GM18861 (cell line): ENCODE results near the gene RIPK1.

Experiments
- ATAC-seq: cut with Tn5 transposase; IDR thresholded peaks from one replicate; pipeline ENCODE4 v1.9.1; 2021; ENCODE audit not compliant: unreplicated experiment

Gene RIPK1

GRCh38 chr6:3079682-3080081 is 11.4 kb downstream of the RIPK1 start:
- no peak for ATAC-seq

DNA sequence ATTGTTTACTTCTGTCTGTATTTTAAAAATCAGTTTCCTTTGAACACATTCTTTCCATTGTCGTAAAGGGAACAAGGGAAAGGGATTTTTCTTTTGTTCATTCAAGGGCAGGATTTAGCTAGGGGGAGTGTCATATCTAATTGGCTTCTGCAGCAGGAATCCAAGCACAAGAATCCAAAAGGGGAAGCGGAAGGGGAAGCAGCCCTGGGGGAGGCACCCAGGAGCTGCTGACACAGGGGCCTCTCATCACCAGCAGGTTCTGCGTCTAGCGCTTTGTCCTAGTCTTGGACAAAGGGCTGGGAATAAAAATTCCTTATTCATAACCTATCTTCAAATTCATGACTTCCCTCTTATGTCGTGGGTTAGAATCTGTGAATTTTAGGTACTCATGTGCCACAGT is 13.7 kb downstream of the RIPK1 start:
- no peak for ATAC-seq

- ATAC-seq = no peak
Measured at GRCh38 chr6:3085074-3085473, 16.8 kb downstream of the RIPK1 start.

DNA sequence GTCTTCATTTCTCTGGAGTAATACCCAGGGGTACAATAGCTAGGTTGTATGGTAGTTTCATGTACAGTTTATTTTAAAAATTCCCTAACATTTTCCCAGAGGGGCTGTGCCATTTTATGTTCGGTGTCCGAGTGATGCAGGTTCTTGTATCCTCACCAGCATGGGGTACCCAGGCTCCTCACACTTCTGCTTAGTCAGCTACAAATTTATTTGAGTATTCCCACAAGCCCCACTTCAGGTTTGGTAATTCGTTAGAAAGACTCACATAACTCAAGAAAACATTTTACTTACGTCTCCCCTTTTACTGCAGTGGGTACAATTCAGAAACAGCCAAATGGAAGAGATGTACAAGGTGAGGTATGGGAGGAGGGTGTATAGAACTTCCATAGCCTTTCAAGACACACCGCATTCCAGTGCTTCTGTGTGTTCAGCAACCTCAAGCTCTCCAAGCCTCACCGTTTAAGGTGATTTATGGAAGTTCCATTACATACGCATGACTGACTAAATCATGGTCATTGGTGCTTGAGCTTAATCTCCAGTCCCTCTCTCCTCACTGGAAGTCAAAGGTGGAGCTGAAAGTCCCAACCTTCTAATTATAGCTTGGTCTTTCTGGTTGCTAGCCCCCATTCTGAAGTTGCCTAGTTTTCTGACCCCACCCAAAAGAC is 18.1 kb downstream of the RIPK1 start:
- no peak for ATAC-seq

GRCh38 chr6:3088446-3088845 is 20.2 kb downstream of the RIPK1 start:
- no peak for ATAC-seq

GRCh38 chr6:3088968-3089367 is 20.7 kb downstream of the RIPK1 start:
- no peak for ATAC-seq

DNA sequence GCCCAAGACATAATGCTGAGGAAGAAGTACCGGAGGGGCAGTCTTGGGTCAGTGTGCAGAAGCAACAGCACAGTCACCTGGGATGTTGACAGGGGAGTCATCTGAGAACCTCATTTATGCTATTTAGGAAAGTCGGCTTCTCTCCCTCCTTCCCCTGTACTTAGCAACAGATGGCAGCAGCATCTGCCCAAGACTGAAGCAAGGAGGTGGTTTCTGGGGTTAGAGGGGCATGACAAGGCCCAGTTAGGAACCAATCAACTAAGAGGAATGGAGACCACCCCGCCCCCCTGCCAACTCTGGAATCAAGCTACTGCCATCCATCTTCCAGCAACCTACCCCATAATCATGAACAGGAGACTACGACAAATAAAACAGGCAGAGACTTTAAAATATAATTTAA is 21.7 kb downstream of the RIPK1 start:
- no peak for ATAC-seq

DNA sequence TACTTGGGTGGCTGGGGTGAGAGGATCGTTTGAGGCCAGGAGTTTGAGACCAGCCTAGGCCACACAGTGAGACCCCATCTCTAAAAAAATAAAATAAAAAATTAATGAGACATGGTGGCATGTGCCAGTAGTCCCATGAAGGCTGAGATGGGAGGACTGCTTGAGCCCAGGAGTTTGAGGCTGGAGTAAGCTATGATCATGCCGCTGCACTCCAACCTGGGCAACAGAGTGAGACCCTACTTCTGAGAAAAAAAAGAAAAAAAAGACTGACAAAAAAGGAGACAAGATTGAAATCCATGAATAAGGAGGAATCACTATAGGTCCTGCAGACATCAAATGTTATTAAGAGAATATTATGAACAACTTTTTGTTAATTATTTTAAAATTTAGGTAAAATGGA is 26.5 kb downstream of the RIPK1 start:
- ATAC-seq = no peak

GRCh38 chr6:3102875-3103274 is 34.6 kb downstream of the RIPK1 start:
- no peak for ATAC-seq

DNA sequence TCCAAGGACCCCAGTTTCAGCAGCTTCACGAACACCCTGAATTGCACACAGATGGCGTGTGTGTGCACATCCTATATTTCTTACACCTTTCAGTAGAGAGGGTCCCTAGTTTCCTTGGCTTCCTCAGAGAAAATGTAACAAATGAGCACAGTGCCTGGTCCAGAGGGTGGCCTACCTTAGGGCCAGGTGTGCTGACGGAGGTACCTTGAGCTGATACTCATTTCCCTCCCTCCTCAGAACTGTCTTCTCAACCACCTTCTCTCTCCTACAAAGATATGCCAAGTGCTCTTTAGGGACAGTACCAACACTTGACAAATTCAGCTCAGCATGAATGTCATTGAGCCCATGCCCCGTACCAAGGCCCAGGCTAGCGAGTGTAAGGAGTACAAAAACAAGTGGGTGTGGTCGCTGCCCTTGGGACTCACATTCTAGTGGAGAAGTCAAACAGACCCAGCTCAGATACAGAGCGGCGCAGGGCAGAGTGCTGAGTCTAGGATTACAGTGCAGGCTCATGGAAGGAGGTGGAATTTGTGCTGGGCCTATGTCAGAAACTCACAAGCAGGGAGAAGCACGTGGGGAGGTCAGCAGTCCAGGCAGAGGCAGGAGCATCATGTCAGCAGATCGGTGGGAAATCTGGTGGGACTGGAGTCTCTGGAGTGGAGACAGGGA is 40.6 kb downstream of the RIPK1 start:
- no peak for ATAC-seq

DNA sequence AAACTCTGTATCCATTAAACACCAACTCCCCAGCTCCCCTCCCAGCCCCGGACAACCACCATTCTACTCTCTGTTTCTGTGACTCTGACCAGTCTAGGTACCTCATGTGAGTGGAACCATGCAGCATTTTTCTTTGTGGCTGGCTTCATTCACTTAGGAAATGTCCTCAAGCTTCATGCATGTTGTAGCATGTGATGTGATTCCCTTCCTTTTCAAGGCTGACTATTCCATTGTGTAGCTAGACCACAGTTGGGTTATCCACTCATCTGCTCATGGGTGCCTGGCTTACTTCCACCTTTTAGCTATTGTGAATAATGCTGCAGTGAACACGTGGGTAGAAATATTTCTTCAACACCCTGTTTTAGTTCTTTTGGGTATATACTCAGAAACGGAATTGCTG is 41.5 kb downstream of the RIPK1 start:
- no peak for ATAC-seq

DNA sequence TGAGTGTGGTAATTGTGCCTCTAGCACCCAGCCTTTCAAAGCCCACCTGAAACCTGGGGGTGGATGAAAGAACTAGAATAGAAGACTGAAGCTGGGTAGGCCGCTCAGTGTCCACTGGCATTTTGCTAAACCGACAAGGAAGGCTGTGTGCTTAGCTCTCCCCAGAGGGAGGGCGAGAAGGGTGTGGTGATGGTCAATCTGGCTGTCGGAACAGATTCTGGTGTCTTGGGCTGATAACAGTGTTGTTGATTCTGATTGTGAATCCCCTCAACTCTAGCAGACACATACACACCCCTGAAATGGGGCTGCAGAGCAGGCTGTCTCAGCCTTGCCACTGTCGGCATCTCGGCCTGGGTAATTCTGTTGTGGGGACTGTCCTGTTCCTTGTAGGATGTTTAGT is 46.1 kb downstream of the RIPK1 start:
- no peak for ATAC-seq

- peak; percentile 1 for ATAC-seq
Measured at GRCh38 chr6:3117912-3118352, 49.6 kb downstream of the RIPK1 start.

GRCh38 chr6:3118353-3119039 is 50.2 kb downstream of the RIPK1 start, which contains the start of gene BPHL:
Gene BPHL (plus strand): TSS chr6:3118711. CDS start chr6:3118741, 30 bp downstream.
- peak; percentile 84 for ATAC-seq

GRCh38 chr6:3119040-3119723 is 50.9 kb downstream of the RIPK1 start:
- ATAC-seq = peak; percentile 14

- ATAC-seq = no peak
Measured at GRCh38 chr6:3120765-3121089, 52.4 kb downstream of the RIPK1 start.

DNA sequence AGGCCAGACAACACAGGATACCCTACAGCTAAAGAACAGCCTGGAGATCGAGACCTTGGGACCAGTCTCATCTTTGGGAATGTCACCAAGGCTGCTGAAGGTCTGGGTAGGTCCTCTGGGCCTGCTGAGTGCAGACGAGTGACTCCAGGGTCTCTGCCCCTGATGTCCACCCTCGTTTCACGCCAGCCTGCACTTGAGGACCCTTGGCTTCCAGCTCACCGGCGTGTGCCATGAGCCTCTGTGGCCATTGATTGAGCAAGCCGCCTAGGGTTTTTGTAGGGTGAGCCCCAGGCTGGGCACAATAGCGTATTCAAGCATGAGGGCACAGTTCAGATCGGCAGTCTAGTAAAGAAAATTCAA is 54.5 kb downstream of the RIPK1 start:
- no peak for ATAC-seq

DNA sequence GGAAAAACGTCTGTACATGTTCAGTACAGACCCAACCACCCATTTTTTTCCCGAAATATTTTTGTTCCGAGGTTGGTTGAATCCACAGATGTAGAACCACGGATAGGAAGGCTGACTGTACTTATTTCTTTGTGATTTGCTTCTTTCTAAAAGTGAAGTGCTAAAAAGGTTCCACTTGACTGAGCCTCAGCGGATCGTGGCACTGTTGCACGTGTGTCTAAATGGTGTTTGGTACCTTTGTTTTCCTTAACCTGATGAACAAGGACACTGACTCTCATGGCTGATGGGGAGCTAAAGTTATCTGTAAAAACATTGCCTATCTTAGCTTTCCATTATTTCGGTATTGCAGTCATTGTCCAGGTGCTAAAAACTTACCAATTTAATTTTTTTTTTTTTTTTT is 56.4 kb downstream of the RIPK1 start:
- no peak for ATAC-seq

DNA sequence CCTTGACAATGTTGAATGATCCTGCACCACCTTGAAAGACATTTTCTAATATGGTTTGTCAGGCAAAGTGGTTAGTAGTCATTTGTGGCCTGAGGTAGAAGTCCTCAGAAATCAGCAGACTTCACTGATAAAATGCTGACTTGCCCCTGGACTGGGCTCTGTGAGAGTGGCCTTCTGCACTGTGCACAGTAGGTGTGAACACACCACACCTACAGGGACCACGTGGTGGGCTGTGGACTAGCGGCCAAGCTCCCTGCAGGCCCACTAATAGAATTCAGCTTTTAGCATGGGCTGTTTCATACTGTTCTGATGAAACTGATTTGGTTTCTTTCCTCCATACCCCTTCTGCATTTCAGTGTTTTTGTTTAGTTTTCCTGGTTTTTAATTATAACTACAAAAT is 57.5 kb downstream of the RIPK1 start:
- no peak for ATAC-seq

DNA sequence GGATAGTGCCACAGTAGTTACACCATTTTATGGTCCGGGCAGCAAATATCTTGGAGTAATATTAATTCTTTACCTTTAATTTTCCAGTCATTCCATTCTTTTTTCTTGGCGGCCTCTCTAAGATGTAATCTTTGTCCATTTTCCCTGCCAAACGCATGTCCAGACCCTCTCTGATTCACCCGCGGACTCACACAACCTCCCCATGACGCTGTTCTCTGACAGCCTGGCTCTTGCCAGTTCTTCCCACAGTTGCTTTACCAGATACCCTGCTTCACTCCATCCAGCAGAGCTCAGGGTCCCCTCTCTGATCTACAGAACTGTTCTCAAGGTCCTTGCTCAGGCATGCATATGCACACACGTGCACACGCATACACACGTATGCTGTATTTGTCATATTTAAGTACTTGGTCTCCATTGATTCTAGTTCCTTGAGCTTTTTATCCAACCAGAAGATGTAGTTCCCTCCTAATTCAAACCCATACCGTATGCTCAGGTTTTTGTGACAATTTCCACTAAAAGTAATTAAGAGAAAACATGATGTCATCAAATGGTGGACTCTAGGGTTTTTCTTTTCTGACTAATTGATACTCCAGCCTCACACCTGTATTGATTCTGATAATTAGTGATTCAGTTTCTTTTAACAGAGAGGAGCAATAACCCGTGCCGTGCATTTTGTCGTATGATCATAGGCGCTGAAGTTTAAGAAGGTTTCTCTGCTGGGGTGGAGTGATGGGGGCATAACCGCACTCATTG is 60.2 kb downstream of the RIPK1 start:
- no peak for ATAC-seq

DNA sequence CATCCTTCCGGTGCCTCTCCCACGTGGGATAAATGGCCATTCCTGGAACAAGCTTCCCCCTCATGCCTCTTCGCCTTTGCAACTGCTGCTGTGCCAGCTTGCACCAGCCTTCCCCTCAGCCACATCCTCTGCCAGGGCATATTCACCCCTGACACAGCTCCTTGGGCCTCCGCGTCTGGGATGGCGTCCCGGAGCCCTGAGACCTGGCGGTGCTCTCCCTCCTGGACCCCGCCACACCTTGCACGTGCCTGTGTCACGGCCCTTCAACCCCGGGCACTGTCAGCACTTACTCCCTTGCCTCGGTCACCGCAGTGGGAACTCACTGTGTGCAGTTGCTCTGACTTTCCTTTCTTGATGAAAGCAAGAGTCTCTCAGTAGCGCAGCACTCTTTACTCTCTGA is 63.4 kb downstream of the RIPK1 start:
- ATAC-seq = no peak
